GM18502 (cell line): Measurements from ENCODE around the gene SEC24C.
"Not testable (repeated sequence)": the region's sequence is repeated elsewhere in the genome, so short reads cannot be mapped to it uniquely, and the experiment has no call there.

Source experiments
- ATAC-seq: cut with Tn5 transposase; IDR thresholded peaks from one replicate; pipeline ENCODE4 v1.9.1; 2021; ENCODE audit warnings: mild to moderate bottlenecking; ENCODE audit not compliant: unreplicated experiment, poor library complexity

SEC24C gene, protein sequence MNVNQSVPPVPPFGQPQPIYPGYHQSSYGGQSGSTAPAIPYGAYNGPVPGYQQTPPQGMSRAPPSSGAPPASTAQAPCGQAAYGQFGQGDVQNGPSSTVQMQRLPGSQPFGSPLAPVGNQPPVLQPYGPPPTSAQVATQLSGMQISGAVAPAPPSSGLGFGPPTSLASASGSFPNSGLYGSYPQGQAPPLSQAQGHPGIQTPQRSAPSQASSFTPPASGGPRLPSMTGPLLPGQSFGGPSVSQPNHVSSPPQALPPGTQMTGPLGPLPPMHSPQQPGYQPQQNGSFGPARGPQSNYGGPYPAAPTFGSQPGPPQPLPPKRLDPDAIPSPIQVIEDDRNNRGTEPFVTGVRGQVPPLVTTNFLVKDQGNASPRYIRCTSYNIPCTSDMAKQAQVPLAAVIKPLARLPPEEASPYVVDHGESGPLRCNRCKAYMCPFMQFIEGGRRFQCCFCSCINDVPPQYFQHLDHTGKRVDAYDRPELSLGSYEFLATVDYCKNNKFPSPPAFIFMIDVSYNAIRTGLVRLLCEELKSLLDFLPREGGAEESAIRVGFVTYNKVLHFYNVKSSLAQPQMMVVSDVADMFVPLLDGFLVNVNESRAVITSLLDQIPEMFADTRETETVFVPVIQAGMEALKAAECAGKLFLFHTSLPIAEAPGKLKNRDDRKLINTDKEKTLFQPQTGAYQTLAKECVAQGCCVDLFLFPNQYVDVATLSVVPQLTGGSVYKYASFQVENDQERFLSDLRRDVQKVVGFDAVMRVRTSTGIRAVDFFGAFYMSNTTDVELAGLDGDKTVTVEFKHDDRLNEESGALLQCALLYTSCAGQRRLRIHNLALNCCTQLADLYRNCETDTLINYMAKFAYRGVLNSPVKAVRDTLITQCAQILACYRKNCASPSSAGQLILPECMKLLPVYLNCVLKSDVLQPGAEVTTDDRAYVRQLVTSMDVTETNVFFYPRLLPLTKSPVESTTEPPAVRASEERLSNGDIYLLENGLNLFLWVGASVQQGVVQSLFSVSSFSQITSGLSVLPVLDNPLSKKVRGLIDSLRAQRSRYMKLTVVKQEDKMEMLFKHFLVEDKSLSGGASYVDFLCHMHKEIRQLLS

DNA sequence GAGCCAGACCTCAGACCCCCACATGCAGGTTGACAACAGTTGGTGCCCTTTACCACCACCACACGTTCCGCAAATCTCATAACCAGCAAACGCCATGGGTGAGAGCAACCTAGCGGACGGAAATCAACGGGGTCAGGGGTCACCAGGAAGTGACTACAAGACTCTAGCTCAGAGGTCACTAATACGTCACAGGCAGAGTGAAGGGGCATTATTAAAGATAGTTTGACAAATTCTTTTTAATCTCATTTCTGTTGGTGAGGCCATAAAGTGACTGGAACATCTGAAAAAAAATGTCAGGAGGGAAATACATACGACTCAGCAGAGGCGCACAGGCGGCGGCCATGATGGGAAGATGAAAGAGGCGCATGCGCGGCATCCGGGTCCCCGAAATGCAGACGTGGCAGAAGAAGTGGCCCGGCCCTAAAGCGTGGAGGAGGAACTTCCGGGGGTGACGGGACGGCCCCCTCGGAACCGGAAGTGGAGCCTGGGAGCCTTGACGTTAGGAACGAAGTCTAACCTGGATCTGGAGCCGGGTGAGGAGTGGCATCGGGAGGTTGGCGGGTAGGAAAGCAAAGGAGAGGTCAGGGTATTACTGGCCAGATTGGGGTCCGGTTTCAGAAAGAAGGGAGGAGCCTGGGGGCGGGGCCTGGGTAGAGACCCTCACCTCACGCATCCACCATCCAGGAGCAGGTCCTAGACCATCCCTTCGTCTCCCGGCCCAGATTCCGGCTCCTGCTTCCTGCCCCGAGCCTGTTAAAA is at the start of gene SEC24C:
Gene SEC24C, plus strand, starts transcription at position 468 of the 759 bp plus-strand sequence. CDS start 2,461 bp downstream, outside the sequence.
- ATAC-seq, result peak; percentile 90

DNA sequence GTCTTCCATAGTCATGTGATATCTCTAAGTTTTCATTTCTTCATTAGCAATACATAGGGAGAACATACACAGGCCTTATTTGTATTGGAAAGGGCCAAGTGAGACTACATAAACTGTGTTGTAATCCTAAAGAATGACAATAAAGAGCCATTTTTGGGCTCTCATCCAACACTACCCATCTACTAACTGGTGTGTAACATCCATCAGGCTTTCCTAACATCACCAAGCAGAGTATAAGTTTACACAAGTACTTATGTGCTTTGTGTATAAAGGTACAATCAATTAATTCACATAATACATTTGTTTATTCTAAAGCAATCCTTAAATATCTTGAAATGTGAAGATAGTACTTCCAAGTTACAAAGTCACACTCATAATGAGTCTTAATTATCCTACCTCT is 48.9 kb upstream of the SEC24C start:
- not testable (repeated sequence) for ATAC-seq

DNA sequence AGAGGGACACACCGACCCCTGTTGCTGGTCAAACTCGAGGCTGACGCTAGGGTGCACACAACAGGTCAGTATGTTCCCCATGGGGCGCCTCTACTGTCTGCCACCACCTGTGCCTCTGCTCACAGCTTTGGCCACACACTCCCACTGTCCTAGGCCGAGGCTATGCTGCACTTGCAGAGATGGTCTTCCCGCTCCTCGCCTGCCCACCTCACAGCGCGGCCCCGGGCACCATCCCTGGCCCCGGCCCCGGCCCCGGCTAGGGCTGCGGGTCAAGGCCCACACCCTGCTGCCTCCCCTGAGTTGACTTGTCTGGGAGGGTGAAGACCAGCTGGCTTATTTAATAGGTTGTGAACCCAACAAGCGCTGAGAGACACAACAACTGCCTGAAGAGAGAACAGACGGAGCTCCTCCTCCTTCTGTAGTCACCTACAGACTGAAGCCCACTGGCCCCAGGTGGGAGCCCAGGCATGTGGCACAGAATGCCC is 46.5 kb upstream of the SEC24C start, which contains the start of gene AGAP5:
Gene AGAP5, minus strand, starts transcription at position 435 of the 485 bp plus-strand sequence. Its CDS starts 354 bp downstream, at position 81.
- not testable (repeated sequence) for ATAC-seq

DNA sequence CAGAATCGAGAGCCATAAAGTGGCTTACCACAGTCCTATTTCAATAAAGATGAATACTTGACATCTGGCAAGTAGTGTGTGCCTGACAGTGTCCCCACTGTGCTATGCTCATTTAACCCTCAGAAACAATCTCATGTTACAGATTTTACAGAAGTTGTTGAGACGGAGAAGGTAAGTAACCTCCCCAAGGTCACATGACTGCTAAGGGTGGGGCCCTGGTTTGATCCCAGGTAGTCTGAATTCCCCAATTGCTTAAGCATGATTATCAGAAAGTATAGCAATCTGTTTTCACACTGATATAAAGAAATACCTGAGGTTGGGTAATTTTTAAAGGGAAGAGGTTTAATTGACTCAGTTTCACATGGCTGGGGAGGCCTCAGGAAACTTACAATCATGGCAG is 45.4 kb upstream of the SEC24C start:
- ATAC-seq, result not testable (repeated sequence)

DNA sequence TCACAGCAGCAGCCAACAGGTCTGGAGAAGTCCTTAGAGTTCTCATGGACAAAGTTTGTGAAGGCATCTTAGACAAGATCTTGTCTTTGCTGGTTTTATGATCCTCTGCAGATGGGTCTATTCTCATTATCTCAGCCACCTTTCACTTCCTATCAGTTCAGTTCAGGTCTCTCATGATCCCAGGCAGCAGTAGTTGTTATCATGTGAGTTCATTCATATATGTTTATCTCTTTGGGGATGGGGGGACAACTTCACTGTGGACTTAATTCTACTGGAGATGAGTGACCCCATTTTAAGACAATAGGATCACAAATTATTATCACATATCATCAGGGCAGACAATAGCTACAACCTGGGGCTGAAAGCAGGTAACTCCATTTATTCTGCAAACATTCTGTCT is 40.2 kb upstream of the SEC24C start:
- ATAC-seq, result not testable (repeated sequence)

DNA sequence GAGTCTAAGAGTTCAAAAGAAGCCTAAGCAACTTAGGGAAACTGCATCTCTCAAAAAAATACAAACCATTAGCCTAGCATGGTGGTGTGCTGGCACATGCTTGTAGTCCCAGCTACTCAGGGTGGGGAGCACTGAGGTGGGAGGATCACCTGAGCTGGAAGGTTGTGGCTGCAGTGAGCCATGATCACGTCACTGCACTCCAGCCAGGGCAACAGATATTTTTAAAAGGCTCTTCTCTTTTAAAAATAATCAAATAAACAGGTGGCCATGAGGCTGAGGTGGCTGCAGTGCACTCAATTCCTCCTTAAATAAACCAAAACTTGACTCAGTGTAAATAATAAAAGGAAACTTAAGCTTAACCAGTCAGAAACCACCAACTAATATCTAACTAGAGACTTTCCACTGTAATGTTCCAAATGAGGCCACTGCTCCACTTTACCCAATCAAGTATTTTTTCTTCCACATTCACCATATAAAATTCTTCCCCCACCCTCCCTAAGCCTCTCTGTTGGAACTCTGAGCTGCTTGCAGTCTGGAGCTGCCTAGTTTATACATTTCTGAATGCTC is 38.6 kb upstream of the SEC24C start:
- not testable (repeated sequence) for ATAC-seq

DNA sequence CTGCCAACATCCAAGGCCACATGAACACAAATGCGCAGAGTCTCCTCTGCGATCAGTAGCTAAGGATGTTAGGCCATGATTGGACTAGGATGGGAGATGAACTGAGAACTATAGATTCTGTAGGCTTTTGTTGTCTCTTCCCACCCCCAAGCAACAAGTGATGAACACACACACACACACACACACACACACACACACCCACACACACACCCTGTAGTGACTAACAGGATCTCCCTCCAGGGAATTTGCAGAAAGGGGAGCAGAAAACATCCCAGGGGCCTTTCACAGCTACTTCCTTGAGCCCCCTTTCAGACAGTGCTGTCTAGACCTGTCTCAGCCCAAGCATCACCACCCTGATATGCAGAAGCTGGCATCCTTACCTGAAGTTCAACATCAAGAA is 37.7 kb upstream of the SEC24C start:
- ATAC-seq, result not testable (repeated sequence)

DNA sequence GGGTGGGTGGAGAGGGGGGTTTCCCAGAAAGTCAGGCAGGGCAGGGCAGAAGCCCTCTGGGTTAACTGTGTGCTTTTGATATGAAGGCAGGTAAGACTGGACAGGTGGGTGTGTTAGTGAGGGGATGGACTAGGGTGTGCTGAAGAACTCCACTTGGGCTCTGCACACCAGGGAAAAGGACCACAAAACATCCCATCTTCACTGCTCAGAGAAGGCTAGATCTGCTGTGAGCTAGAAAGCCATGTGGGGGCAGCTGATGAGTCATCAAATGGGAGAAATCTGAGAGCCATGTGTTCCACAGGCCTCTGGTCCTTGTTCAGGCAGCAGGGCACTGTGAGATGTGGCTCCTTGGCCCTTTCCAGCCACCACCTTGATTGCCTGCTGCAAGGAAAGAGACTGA is 36.5 kb upstream of the SEC24C start:
- ATAC-seq, result not testable (repeated sequence)

DNA sequence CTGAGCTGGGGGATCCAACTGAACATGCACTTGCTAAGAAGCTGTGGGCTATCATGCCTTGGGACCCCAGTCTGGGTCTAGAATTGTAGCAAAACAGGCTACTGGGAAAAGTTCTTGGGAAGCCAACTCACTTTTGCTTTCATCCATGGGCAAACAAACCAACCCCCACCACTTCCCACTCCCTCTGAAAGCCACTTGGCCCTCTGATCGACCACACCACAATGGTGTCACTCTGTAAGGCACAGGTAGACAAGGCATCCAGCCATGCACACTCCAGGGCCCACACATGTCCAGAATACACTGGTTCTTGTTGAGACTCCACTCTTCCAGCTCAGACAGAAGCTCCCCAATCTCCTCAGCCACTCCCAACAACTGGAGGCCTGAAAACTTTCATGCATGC is 36.0 kb upstream of the SEC24C start:
- not testable (repeated sequence) for ATAC-seq

DNA sequence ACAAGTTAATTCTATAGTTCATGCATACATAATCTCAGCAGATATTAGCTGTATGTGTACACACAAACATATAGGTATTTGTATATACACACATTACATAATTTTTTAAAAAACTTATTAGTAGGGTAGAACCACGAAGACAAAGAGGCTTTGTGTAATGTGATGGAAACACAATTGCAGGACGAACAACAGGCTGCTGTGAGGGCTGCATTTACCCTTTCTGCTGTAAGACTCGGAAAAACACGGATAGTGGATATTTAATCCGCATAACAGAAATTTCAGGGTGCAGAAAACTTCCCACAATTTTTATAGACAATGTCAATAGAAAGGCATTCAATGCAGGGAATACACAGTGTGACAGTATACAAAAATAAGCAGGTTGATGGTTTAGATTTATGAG is 32.5 kb upstream of the SEC24C start:
- not testable (repeated sequence) for ATAC-seq

DNA sequence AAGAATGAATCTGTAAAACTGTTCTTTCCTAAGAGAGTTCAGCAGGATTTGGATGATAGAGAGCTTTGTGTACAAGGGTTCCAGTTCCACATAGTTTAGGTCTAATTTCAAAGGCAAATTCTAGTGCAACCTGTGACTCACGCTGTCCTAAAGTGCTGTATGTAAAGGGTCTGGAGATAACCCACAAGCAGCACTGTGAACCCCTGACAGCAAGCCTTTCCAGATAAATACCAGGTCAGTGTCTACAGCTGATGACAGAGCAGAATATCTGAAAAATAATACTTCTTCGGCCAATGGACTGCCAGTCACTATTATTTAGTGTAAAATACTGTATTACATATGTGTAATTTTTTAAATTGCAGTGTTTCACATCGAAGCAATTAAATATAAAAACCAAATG is 30.3 kb upstream of the SEC24C start:
- not testable (repeated sequence) for ATAC-seq

DNA sequence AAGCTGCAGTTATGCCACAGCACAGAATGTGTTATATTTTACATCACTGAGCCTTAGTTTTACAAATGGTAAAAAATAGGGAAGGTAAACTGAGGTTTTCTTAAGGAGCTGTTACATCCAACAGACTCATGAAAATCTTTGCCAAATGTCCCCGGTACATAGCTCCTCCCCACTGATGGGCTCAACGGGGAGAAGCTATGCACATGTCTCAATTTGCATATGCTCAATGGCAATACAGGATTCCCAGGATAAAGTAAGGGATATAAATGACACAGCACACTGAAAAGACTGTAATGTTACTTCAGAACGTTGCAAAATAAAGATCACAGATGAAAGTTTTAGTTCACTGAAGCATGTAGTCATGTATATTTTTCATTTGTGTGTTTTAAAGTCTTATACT is 29.7 kb upstream of the SEC24C start:
- ATAC-seq, result not testable (repeated sequence)

DNA sequence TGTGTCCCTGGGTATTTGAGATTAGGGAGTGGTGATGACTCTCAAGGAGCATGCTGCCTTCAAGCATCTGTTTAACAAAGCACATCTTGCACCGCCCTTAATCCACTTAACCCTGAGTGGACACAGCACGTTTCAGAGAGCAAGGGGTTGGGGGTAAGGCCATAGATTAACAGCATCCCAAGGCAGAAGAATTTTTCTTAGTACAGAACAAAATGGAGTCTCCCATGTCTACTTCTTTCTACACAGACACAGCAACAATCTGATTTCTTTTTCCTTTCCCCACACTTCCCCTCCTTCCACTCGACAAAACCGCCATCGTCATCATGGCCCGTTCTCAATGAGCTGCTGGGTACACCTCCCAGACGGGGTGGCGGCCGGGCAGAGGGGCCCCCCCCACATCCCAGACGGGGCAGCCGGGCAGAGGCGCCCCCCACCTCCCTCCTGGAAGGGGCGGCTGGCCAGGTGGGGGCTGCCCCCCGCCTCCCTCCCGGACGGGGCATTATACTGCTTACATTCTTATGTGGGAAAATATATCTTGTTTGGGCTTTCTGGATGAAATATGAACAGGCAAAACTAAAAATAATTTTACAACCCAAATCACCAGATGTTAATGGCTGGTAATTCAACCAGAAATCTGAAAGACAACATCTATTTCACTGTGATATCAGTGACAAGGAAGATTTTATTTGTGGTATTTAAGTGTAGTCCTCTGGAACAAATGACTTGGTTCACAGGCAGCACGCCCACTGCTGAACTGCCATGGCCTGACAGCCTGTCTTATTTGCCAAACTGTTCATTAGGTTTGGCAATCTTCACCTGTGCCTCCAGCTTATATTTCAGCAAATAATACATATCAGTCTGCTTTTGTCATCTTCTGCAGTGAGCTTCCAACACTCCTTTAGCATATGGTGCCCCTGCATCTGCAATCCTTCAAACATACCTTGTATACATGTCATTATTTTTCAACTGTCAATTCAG is 28.7 kb upstream of the SEC24C start:
- not testable (repeated sequence) for ATAC-seq

DNA sequence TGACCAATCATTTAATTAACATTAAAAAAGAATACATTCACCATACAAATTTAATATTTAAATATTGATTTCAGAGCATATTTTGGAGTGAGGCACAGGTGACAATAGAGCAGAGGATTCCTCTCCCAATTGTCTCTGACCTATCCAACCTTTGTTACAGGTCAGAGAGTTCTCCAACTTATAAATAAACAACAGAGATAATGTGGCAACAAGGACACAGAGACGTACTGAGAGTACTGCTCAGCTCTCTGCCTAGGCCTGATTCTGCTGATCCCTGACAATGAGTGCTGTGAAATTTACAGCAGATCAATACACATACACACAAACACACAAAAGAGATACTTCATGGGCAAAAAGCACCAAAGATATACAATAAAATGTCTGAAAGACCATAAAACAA is 27.9 kb upstream of the SEC24C start:
- ATAC-seq, result no peak

DNA sequence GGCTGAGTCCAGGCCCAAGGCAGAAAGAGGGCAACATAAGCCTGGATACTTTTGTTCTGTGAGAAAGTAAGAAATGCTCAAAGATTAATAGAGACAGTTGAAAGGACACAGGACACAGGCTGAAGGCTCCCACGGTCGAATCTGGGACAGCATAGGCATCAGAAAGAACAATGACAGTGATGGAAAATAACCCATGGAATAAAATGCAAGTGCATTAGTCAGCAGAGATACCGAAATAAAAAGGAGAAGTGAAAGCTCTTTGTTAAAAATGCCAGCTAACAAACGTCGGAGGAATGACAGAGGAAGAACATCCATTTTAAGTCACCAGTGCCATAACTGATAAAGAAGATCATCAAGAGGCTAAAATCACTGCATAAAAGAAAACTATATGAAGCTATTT is 26.6 kb upstream of the SEC24C start:
- no peak for ATAC-seq

DNA sequence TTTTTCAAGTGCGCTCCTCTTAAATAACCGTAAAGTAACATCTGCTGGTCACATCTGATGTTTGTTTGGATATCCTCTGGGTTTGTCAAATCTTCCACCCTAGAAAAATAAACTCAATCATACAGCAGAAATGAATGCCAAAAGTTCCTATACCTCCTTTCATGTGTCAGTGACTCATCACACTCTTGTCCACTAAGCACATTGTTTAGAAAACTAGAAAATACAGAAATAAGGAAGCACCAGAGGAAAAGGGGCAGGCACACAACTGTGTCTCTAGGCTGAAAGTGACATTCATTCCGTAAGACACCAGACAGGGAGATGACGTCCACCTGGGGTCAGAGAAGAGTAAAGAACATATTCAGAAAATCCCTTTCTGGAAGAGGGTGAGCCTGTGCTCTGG is 23.6 kb upstream of the SEC24C start:
- not testable (repeated sequence) for ATAC-seq

DNA sequence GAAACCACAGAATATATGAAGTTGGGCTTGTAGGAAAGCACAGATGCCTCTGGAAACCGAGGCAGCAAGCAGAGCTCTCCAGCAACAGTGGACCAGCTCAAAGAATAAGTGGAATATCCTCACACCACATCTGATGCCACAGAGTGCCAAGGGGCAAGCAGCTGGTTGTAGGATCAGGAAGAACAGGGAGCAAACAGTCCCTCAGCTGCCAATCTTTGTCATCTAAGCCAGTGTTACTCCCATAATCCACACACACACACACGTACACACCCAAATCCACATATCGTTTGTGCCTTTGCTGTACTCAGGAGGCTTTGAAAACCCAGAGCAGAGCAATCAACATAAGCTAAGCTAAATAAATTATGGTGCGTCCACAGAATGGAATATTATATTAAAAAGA is 20.7 kb upstream of the SEC24C start:
- ATAC-seq, result no peak

DNA sequence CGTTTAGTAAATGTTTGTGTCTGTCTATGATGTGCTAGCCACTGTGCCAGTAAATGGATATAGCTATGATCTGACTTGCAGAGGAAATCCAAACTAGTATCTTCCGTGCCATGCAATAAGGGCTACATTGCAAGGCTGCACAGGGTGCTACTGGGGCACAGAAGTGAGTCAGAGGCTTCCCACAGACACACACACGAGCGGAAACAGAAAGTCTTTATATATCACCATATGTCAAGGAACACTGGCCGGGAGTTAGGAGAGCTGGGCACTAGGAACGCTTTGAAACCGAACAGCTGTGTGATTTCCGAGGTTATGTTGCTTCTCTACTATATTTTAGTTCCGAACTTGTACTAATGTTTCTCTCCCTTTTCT is 14.4 kb upstream of the SEC24C start:
- not testable (repeated sequence) for ATAC-seq
